Adrenal gland (tissue), 5 donors: Measurements from ENCODE around the gene LAYN.

Experiments used
- POLR2A ChIP-seq, 2 donors: fragments of 450-650 bp; IDR thresholded peaks; one replicate each; pipeline ENCODE4 v1.6.1; 2017; ENCODE audit warnings: antibody characterized with exemption in 2 of 2, mild to moderate bottlenecking in 2 of 2, moderate library complexity in 1 of 2
- TF ChIP-seq, protein P1 (sequence below), 6 experiments: fragments of 450-650 bp in 4 of 6; fragments of 200-600 bp in 2 of 6; sonication (generic) in 1 of 6; IDR thresholded peaks; 1 replicate in 5 of 6; 2 replicates in 1 of 6; pipeline versions ENCODE4 v1.5.1 to v1.8.0; 2016 to 2021; ENCODE audit warnings: antibody characterized with exemption in 6 of 6, mild to moderate bottlenecking in 2 of 6, moderate library complexity in 1 of 6
- donor health status: DM: no; HTN: no; CAD: no.

GRCh38 chr11:111604392-111605009, 64.0 kb downstream of the LAYN start:
- no peak for TF ChIP-seq POLR2A (IDR thresholded peaks at IDR 0.05)
- TF ChIP-seq, protein P1, sequence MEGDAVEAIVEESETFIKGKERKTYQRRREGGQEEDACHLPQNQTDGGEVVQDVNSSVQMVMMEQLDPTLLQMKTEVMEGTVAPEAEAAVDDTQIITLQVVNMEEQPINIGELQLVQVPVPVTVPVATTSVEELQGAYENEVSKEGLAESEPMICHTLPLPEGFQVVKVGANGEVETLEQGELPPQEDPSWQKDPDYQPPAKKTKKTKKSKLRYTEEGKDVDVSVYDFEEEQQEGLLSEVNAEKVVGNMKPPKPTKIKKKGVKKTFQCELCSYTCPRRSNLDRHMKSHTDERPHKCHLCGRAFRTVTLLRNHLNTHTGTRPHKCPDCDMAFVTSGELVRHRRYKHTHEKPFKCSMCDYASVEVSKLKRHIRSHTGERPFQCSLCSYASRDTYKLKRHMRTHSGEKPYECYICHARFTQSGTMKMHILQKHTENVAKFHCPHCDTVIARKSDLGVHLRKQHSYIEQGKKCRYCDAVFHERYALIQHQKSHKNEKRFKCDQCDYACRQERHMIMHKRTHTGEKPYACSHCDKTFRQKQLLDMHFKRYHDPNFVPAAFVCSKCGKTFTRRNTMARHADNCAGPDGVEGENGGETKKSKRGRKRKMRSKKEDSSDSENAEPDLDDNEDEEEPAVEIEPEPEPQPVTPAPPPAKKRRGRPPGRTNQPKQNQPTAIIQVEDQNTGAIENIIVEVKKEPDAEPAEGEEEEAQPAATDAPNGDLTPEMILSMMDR (IDR thresholded peaks at IDR 0.05) = peak; percentile 35 to 64 (median 61)
